NCI-H2029 treated with DMSO at 0.1 percent for 48 hours (cell line): ENCODE results near the gene RRP36.
A peak's percentile ranks its signal among the peaks of the same experiment; 100 is the strongest.
"Not testable (repeated sequence)": the region's sequence is repeated elsewhere in the genome, so short reads cannot be mapped to it uniquely, and the experiment has no call there.

Source experiments
- DNase-seq: peaks from one replicate; lab custom pipeline; 2025; lab: John Stamatoyannopoulos, UW

RRP36 gene, protein sequence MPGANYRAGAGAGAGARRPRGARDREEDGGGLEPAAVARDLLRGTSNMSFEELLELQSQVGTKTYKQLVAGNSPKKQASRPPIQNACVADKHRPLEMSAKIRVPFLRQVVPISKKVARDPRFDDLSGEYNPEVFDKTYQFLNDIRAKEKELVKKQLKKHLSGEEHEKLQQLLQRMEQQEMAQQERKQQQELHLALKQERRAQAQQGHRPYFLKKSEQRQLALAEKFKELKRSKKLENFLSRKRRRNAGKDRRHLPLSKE

GRCh38 chr6:43021270-43022047 is at the start of gene RRP36:
TSS of gene RRP36 (plus strand) at chr6:43021623. CDS start at chr6:43021655, 32 bp downstream.
- peak; percentile 36 for DNase-seq

DNA sequence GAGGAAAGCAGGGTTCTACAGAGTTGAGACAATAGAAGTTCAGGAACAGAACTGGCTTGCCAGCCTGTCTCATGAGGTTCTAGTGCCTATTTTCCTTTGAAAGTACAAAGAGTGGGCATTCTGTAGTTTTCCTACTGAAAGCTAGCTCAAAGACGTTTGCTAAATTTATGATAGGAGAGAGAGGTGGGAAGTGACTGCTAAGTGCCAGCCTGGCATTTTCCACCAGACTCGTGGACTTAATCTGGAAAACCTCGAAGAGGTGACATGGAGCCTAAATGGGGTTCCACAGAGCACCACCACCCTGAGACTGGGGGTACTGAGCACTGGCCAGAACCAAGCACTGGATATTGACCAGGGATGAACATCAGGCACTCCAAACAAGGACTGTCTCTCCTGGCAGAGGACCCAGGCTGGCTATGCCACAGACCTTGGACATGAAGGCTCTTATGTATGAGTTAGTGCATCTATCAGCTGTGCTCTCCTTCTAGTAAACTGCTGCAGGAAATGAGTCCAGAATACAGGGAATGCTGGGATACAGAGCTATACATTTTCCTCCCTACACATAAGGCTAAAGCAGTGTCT is 49.6 kb upstream of the RRP36 start:
- DNase-seq, result no peak

GRCh38 chr6:42973926-42974325 is 47.5 kb upstream of the RRP36 start:
- DNase-seq, result no peak

- DNase-seq, result no peak
These were observed 46.4 kb upstream of the RRP36 start for GRCh38 chr6:42974919-42975505.

GRCh38 chr6:42978487-42978838 is 43.0 kb upstream of the RRP36 start:
- DNase-seq, result no peak

DNA sequence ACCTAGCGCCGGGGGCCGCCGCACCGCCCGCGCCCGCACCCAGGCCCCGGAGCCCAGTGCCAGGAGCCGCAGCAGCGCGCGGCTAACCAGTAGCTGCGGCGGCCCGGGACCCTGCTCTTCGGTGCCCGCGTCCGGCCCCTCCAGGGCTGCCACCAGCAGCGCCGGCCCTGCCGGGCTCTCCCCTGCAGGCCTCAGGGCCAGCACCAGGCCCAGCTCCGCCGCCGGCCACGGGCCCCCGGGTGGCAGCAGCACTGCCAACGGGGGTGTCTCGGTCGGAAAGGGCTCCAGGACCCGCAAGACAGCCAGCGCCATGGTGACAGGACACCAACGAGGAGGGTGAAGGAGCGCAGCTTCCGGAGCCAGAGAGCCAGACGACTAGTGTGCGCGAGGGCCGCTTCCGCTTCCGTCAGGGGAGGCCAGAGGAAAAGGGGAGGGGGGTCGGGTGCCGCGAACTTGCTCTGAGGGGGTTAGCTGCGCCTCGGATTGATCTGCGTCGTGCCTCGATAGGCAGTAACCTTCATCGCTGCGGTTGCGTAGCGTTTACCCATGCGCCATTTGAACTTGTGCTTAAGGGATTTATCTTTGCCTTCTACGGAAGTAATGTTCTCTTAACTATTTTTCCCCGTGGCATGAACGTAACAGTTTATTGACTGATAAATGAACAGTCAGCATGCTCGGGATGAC is 42.4 kb upstream of the RRP36 start, which contains the start of gene PEX6:
PEX6 (minus strand) TSS at position 343 of the 684 bp plus-strand sequence; CDS start at position 312, 31 bp downstream.
- peak; percentile 61 for DNase-seq

GRCh38 chr6:42979523-42980177 is 41.8 kb upstream of the RRP36 start:
- no peak for DNase-seq

GRCh38 chr6:42981836-42982235 is 39.6 kb upstream of the RRP36 start:
- DNase-seq, result no peak

- DNase-seq, result peak; percentile 98
These were observed 37.2 kb upstream of the RRP36 start, which contains the start of gene PPP2R5D for GRCh38 chr6:42984001-42984923. TSS of gene PPP2R5D (plus strand) at chr6:42984570. CDS start at chr6:42984678, 108 bp downstream.

- DNase-seq, result no peak
These were observed 36.4 kb upstream of the RRP36 start for GRCh38 chr6:42984924-42985475.

- DNase-seq, result no peak
These were observed 33.6 kb upstream of the RRP36 start for GRCh38 chr6:42987533-42988451.

GRCh38 chr6:42988486-42989020 is 32.9 kb upstream of the RRP36 start:
- no peak for DNase-seq

DNA sequence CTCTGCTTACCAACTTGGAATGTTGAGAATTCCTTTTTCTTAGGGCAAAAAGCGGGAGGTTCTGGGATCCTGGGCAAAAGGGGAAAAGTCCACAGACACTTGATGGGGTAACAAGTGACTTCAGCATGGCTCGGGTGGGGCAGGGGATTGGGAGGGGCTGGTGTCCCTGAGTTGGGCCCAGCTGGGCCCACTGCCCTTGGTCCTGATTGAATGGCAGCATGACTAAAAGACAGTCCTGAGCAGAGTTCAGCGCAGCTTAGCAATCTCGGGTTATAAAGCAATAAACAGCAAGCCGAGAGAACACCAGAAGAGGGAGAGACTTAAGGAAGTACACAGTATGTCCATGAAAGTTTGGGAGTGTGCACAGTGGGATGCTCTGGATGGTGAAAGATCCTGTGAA is 31.5 kb upstream of the RRP36 start:
- DNase-seq, result no peak

GRCh38 chr6:42993445-42993844 is 28.0 kb upstream of the RRP36 start:
- DNase-seq, result no peak

DNA sequence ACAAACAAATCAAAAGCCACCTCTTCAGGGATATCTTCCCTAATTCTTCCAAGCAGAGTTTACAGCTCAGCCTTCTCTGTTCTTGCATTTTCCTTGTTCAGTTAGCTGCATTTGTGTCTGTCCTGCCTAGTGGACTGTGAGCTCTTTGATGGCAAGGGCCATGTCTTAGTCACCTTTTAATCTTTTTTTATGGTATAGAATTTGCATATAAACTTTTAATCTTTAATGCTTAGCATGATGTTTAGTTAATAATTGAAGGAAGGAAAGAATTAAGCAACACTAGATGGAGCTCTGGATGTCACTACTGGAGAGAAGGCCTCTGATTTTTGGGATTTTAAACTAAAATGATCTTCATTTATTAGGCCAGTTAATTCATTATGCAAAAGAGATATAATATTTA is 24.9 kb upstream of the RRP36 start:
- no peak for DNase-seq

GRCh38 chr6:42998205-42998604 is 23.2 kb upstream of the RRP36 start:
- not testable (repeated sequence) for DNase-seq

DNA sequence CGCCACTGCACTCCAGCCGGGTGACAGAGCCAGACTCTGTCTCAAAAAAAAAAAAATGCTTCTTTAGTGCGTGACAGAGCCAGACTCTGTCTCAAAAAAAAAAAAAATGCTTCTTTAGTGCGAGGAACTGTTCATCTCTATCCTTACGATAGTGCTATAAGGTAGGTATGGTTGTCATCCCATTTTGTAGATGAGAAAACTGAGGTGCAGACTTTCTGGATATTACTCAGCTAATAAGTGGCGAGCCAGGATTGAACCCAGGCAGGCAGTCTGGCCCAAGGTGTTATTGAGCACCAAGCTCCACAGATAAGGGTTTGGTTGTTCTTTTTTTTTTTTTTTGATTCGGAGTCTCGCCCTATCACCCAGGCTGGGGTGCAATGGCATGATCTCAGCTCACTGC is 19.6 kb upstream of the RRP36 start:
- DNase-seq, result no peak

DNA sequence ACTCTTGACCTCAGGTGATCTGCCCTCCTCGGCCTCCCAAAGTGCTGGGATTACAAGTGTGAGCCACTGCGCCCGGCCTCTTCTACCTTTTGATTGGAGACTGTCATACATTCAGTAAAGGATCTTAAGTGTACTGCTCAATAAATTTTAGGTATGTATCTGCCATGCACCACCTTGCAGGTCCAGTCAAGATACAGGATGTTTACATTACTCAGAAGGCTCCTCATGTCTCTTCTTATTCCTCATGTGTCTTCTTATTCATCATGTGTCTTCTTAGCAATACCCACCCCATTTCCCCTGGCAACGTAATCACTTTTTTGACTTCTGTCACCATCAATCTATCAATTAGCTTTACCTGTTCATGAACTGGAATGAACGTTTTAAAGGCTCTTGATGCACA is 15.6 kb upstream of the RRP36 start:
- DNase-seq, result no peak

GRCh38 chr6:43006251-43006650 is 15.2 kb upstream of the RRP36 start:
- no peak for DNase-seq
